Thyroid gland (tissue), 4 donors: Measurements from ENCODE around the gene UBE2G1.

ENCODE experiments used
- CTCF ChIP-seq, 6 experiments: fragments of 200-600 bp in 3 of 6; fragments of 450-650 bp in 3 of 6; sonication (generic) in 3 of 6; IDR thresholded peaks; one replicate each; pipeline ENCODE4 v1.5.1; 2016 to 2019; ENCODE audit warnings: antibody characterized with exemption in 6 of 6, mild to moderate bottlenecking in 2 of 6, inconsistent platforms in 1 of 6, moderate library complexity in 1 of 6
- POLR2A ChIP-seq, 2 donors: fragments of 450-650 bp; IDR thresholded peaks; one replicate each; pipeline ENCODE4 v1.6.1; 2017; ENCODE audit warnings: antibody characterized with exemption in 2 of 2, mild to moderate bottlenecking in 2 of 2, moderate library complexity in 1 of 2

- TF ChIP-seq CTCF (IDR thresholded peaks at IDR 0.05): no peak
- TF ChIP-seq POLR2A (IDR thresholded peaks at IDR 0.05): no peak
Measured at GRCh38 chr17:4405038-4405669, 38.7 kb upstream of the UBE2G1 start.
